CD4-positive, alpha-beta T cell treated with Interleukin-12 subunit alpha and Interleukin-12 subunit beta, for 1 hour (primary cell): ENCODE data around the gene FRS2.

Source experiments
- DNase-seq: peaks from one replicate; pipeline ENCODE4 v3.0.0-alpha.2; 2020

The FRS2 gene

GRCh38 chr12:69534389-69534822 is 64.2 kb downstream of the FRS2 start:
- no peak for DNase-seq

- DNase-seq: no peak
These were observed 70.8 kb downstream of the FRS2 start for GRCh38 chr12:69540987-69541386.

- DNase-seq: no peak
These were observed 73.9 kb downstream of the FRS2 start for GRCh38 chr12:69544087-69544486.

- DNase-seq: no peak
These were observed 74.9 kb downstream of the FRS2 start for GRCh38 chr12:69545081-69545480.

GRCh38 chr12:69546693-69547438 is 76.7 kb downstream of the FRS2 start:
- DNase-seq: no peak

- no peak for DNase-seq
These were observed 78.5 kb downstream of the FRS2 start for GRCh38 chr12:69548687-69549086.

GRCh38 chr12:69550569-69551350 is 80.6 kb downstream of the FRS2 start:
- DNase-seq: no peak

GRCh38 chr12:69553628-69554248 is 83.5 kb downstream of the FRS2 start:
- no peak for DNase-seq

GRCh38 chr12:69555461-69555860 is 85.3 kb downstream of the FRS2 start:
- no peak for DNase-seq

GRCh38 chr12:69556383-69556782 is 86.2 kb downstream of the FRS2 start:
- DNase-seq: no peak

- DNase-seq: no peak
These were observed 93.1 kb downstream of the FRS2 start for GRCh38 chr12:69563166-69563762.

GRCh38 chr12:69566603-69567002 is 96.4 kb downstream of the FRS2 start:
- DNase-seq: no peak

- DNase-seq: no peak
These were observed 99.0 kb downstream of the FRS2 start for GRCh38 chr12:69569236-69569635.

- no peak for DNase-seq
These were observed 99.9 kb downstream of the FRS2 start for GRCh38 chr12:69570000-69570516.

- DNase-seq: peak; percentile 79
These were observed 100.6 kb downstream of the FRS2 start for GRCh38 chr12:69570545-69571399.

GRCh38 chr12:69575346-69575745 is 105.2 kb downstream of the FRS2 start:
- no peak for DNase-seq

- no peak for DNase-seq
These were observed 108.1 kb downstream of the FRS2 start for GRCh38 chr12:69578283-69578682.

GRCh38 chr12:69579029-69579428 is 108.8 kb downstream of the FRS2 start:
- DNase-seq: no peak

GRCh38 chr12:69580074-69580473 is 109.9 kb downstream of the FRS2 start:
- no peak for DNase-seq

- DNase-seq: no peak
These were observed 113.0 kb downstream of the FRS2 start for GRCh38 chr12:69583203-69583602.

GRCh38 chr12:69585189-69586062 is 115.2 kb downstream of the FRS2 start, which contains the start of gene CCT2:
Gene CCT2 (plus strand): TSS chr12:69585459. CDS start chr12:69585522, 63 bp downstream.
- DNase-seq: peak; percentile 96
